ENCODE results near the gene ANKRD13B. TPM values are rescaled to one million over a fixed set of nuclear protein-coding genes. Genes with fewer than 3 reads are reported as not detected.
A peak's percentile ranks its signal among the peaks of the same experiment; 100 is the strongest.

Gene ANKRD13B
- total and polyA plus RNA-seq, 2 of the 13 experiments (the other 11 are each of a cell fraction or from before 2014, with no cell fraction given) = 1.7 to 1.8 TPM

DNA sequence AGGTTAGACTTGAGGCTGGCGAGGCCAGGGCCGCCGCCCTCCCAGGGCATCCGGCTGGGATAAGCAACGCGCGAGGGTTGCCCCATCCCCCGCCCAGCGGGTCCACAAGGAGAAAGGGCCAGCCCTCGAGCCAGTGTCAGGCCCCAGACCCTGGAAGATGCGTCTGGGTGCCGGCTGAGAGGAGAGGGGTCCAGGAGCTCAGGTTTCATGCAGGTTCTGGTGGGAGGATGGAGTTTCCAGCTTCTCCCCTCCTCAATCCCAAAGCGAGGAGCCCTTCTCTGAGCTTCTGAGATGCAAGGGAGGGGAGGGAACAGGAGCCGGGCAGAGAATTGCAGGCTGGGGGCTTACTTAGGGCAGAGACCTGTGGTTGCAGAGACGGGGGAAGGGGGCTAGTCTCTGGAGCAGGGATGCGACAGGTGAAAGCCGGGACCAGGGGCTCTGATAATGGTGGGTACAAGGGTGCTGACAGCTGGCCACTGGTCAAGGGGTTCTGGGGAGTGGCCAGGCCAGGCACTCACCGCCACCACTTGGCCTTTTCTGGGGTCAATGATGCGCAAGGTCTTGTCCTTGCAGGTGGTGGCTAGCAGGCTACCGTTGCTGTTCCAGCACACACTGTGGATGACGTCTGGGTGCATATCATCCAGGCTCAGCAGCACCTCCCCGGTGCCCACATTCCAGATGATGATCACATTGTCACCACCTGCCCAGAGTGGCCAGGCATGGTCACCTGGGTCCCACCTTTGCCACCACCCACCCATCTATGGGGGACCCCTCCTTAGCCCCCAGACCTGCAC, 25.5 kb downstream of the ANKRD13B start:
- H3K4me3 ChIP-seq (replicated peaks in 1 of 3; ENCODE audit: insufficient read depth in 1 of 3, low read depth in 2 of 3, low read length in 3 of 3) = peak overlapping the region; percentile 36 to 75 (median 42); a peak in 5 of 6 replicates
- TF ChIP-seq SMAD3 (CRISPR knock-in tag; IDR thresholded peaks at IDR 0.05) (no peak), ZNF335 (CRISPR knock-in tag; IDR thresholded peaks at IDR 0.05) (no peak), ELF1 (CRISPR knock-in tag; IDR thresholded peaks at IDR 0.05) (no peak), ZNF678 (CRISPR knock-in tag; IDR thresholded peaks at IDR 0.05) (no peak), SP5 (CRISPR knock-in tag; IDR thresholded peaks at IDR 0.05; ENCODE audit: borderline replicate concordance, low read depth) (no peak), HOXA3 (CRISPR knock-in tag; IDR thresholded peaks at IDR 0.05) (peak; percentile 9; the same call in 1 of the 2 replicates), SRY (CRISPR knock-in tag; IDR thresholded peaks at IDR 0.05) (no peak), ZNF501 (CRISPR knock-in tag; IDR thresholded peaks at IDR 0.05) (peak; percentile 6; the same call in 1 of the 2 replicates), ZSCAN25 (CRISPR knock-in tag; IDR thresholded peaks at IDR 0.05) (0 out of 2 replicates have a peak, but pooled peaks have one; percentile 0), ZNF431 (CRISPR knock-in tag; IDR thresholded peaks at IDR 0.05; ENCODE audit: borderline replicate concordance, low read depth) (no peak), NFKB2 (CRISPR knock-in tag; IDR thresholded peaks at IDR 0.05; ENCODE audit: borderline replicate concordance) (0 out of 2 replicates have a peak, but pooled peaks have one; percentile 51), ZFP41 (CRISPR knock-in tag; IDR thresholded peaks at IDR 0.05; ENCODE audit: borderline replicate concordance) (0 out of 2 replicates have a peak, but pooled peaks have one; percentile 6), ZNF274 (CRISPR knock-in tag; IDR thresholded peaks at IDR 0.05) (0 out of 2 replicates have a peak, but pooled peaks have one; percentile 46)
- TF ChIP-seq, protein P1, sequence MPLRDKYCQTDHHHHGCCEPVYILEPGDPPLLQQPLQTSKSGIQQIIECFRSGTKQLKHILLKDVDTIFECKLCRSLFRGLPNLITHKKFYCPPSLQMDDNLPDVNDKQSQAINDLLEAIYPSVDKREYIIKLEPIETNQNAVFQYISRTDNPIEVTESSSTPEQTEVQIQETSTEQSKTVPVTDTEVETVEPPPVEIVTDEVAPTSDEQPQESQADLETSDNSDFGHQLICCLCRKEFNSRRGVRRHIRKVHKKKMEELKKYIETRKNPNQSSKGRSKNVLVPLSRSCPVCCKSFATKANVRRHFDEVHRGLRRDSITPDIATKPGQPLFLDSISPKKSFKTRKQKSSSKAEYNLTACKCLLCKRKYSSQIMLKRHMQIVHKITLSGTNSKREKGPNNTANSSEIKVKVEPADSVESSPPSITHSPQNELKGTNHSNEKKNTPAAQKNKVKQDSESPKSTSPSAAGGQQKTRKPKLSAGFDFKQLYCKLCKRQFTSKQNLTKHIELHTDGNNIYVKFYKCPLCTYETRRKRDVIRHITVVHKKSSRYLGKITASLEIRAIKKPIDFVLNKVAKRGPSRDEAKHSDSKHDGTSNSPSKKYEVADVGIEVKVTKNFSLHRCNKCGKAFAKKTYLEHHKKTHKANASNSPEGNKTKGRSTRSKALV (CRISPR knock-in tag; IDR thresholded peaks at IDR 0.05) = no peak
- TF ChIP-seq, protein P2, sequence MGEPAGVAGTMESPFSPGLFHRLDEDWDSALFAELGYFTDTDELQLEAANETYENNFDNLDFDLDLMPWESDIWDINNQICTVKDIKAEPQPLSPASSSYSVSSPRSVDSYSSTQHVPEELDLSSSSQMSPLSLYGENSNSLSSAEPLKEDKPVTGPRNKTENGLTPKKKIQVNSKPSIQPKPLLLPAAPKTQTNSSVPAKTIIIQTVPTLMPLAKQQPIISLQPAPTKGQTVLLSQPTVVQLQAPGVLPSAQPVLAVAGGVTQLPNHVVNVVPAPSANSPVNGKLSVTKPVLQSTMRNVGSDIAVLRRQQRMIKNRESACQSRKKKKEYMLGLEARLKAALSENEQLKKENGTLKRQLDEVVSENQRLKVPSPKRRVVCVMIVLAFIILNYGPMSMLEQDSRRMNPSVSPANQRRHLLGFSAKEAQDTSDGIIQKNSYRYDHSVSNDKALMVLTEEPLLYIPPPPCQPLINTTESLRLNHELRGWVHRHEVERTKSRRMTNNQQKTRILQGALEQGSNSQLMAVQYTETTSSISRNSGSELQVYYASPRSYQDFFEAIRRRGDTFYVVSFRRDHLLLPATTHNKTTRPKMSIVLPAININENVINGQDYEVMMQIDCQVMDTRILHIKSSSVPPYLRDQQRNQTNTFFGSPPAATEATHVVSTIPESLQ (CRISPR knock-in tag; conservative IDR thresholded peaks at IDR 0.05) = no peak
- TF ChIP-seq, protein P3, sequence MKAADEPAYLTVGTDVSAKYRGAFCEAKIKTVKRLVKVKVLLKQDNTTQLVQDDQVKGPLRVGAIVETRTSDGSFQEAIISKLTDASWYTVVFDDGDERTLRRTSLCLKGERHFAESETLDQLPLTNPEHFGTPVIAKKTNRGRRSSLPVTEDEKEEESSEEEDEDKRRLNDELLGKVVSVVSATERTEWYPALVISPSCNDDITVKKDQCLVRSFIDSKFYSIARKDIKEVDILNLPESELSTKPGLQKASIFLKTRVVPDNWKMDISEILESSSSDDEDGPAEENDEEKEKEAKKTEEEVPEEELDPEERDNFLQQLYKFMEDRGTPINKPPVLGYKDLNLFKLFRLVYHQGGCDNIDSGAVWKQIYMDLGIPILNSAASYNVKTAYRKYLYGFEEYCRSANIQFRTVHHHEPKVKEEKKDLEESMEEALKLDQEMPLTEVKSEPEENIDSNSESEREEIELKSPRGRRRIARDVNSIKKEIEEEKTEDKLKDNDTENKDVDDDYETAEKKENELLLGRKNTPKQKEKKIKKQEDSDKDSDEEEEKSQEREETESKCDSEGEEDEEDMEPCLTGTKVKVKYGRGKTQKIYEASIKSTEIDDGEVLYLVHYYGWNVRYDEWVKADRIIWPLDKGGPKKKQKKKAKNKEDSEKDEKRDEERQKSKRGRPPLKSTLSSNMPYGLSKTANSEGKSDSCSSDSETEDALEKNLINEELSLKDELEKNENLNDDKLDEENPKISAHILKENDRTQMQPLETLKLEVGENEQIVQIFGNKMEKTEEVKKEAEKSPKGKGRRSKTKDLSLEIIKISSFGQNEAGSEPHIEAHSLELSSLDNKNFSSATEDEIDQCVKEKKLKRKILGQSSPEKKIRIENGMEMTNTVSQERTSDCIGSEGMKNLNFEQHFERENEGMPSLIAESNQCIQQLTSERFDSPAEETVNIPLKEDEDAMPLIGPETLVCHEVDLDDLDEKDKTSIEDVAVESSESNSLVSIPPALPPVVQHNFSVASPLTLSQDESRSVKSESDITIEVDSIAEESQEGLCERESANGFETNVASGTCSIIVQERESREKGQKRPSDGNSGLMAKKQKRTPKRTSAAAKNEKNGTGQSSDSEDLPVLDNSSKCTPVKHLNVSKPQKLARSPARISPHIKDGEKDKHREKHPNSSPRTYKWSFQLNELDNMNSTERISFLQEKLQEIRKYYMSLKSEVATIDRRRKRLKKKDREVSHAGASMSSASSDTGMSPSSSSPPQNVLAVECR (CRISPR knock-in tag; IDR thresholded peaks at IDR 0.05; ENCODE audit: borderline replicate concordance) = no peak

More for the DNA sequence above, 25.5 kb downstream of the ANKRD13B start:
- in situ Hi-C loops (cut with HindIII; ENCODE audit: extremely low pct_ligation_motif_present, low pct_unique_long_range_greater_than_20kb) = loop anchor here (5.0 kb wide), 1 partner anchor 36 kb away; no protein-coding TSS in a partner anchor
- Histone ChIP-seq H3K36me3 (replicated peaks in 1 of 2; ENCODE audit: control insufficient read depth in 1 of 2, insufficient read depth in 2 of 2, low read length in 2 of 2) (no peaks in the 10 kb centered on the region), H3K27me3 (ENCODE audit: control insufficient read depth in 1 of 2, insufficient read depth in 2 of 2, low read length in 2 of 2) (peaks cover 4 to 80% of the 10 kb centered on the region in 2 experiments), H2AFZ (ENCODE audit: low read length) (no peak overlapping the region), H3K79me2 (ENCODE audit: insufficient read depth, low read length) (no peaks in the 10 kb centered on the region), H3K9ac (ENCODE audit: insufficient read depth, low read depth, low read length) (no peak overlapping the region), H4K20me1 (ENCODE audit: insufficient read depth, low read length) (no peaks in the 10 kb centered on the region), H3K4me2 (ENCODE audit: low read depth, low read length) (peak overlapping the region; percentile 97), H3K4me1 (ENCODE audit: insufficient read depth, low read length) (peaks cover 83% of the 10 kb centered on the region), H3K9me3 (ENCODE audit: low read length) (no peaks in the 10 kb centered on the region), H3K27ac (ENCODE audit: extremely low read length, insufficient read depth, low read length) (no peak overlapping the region)
- POLR2A ChIA-PET = interaction anchor here (1.0 to 1.4 kb wide), 3 partner anchors 28 to 51 kb away, joined by 3 read pairs; no protein-coding TSS in a partner anchor
- CTCF ChIA-PET (ENCODE audit: low intra/inter-chr PET ratio, low total read pairs) = interaction anchor here (0.7 to 2.6 kb wide), 3 partner anchors 39 to 161 kb away, joined by 3 to 10 read pairs (median 4); no protein-coding TSS in a partner anchor
- FAIRE-seq = no peak
- intact Hi-C loops (cut with micrococcal nuclease; ENCODE audit: unreplicated experiment) = no loop called here
- DNase-seq (ENCODE audit: low spot score) = no peak
- 44% methylated on average over 9 of the region's 22 CpGs for WGBS (ENCODE audit: low lambda C conversion rate)
- ATAC-seq = peak; percentile 1
- BruUV-seq (replicated peaks) = no TSS peak

Data from HepG2 (cell line).